ENCODE data around the gene NRL.

- no peak for TF ChIP-seq CTCF (IDR thresholded peaks at IDR 0.05)
- TF ChIP-seq POLR2A (IDR thresholded peaks at IDR 0.05; ENCODE audit: low read depth): no peak
- TF ChIP-seq EP300 (IDR thresholded peaks at IDR 0.05): no peak
- TF ChIP-seq POLR2AphosphoS5 (IDR thresholded peaks at IDR 0.05): no peak
Measured at GRCh38 chr14:24052656-24053547, 61.8 kb downstream of the NRL start.

Measured in esophagus muscularis mucosa (tissue), 4 donors.